ENCODE measurements around the gene PARVB.
"Not testable (repeated sequence)": the region's sequence is repeated elsewhere in the genome, so short reads cannot be mapped to it uniquely, and the experiment has no call there.

PARVB gene

GRCh38 chr22:43998679-43999264 lies 25.3 kb upstream of the PARVB start:
- no peak for DNase-seq

- DNase-seq: no peak
Observed at GRCh38 chr22:43999378-43999777, 24.7 kb upstream of the PARVB start.

GRCh38 chr22:44000123-44000522 lies 24.0 kb upstream of the PARVB start:
- DNase-seq: no peak

DNA sequence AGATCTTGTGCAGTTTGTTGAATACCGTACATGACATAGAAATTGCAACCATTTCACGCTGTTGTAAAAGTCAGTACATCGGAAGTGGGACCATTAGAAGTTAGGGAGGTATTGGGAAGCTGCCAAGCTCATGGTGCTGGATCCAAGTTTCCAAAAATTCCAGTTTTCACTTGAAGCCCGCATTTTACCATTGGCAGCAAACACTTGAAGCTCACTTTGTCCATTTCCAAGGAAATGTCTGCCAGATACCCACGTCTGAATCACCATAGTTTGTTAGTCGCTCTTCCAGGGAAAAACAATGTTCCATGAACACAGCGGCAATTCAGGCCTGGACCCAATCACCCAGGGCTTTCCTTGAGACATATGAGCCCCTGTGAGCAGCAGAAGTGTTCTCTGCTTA lies 22.6 kb upstream of the PARVB start:
- no peak for DNase-seq

DNA sequence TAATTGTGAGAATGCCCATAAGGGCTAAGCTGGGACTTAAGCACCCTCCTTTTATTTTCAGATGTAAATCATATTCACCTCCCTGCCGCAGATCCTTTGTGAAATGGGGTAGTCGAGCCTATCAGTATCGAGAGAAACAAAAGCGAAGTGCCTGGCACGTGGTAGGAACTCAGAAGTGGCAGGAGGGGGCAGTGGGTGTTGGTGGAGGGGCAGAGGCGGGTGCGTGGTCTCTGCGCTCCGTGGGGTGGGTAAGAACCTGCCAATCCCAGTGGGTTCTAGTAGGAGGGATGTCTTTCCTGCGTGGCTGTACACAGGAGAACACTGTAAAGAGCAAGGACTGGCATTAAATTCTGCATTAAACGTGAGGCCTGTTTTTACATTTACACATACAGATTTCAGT lies 21.8 kb upstream of the PARVB start:
- no peak for DNase-seq

GRCh38 chr22:44002997-44003396 lies 21.1 kb upstream of the PARVB start:
- DNase-seq: no peak

GRCh38 chr22:44003405-44004103 lies 20.5 kb upstream of the PARVB start:
- DNase-seq: no peak

DNA sequence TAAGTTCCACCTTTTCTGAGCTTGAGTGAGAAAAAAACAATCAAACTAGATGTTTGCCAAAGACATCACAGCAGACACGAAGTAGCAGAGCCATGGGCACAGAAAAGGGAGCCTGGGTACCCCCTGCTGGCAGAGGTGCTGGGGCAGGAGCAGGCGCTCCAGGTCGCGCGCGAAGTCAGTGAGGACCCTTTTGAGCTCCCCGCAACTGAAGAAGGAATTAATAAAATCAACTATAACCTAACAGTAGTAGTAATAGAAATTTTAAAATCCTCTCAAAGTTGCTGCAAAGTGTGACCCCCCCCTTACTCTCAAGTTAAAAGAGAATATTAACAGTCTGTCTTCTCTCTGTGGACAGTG lies 20.0 kb upstream of the PARVB start:
- no peak for DNase-seq

GRCh38 chr22:44005524-44005923 lies 18.6 kb upstream of the PARVB start:
- no peak for DNase-seq

DNA sequence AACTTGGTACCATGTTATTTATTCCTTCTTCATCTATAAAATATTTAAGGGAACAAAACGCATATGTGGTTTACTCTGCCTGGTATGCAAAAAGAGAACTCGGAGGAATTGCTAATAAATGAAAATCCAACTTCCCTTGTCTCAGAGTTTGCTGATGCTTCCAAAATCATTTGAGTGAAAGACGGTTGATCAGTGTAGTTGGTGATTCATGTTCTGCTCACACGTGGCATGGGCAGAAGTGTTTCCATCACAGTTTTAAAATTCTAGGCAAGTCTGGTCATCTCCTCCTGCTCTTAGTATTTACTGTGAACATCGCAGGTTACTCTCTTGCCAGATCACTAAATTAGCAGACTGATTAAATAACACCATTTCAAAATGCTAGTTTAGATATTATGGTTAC lies 11.9 kb upstream of the PARVB start:
- DNase-seq: no peak

DNA sequence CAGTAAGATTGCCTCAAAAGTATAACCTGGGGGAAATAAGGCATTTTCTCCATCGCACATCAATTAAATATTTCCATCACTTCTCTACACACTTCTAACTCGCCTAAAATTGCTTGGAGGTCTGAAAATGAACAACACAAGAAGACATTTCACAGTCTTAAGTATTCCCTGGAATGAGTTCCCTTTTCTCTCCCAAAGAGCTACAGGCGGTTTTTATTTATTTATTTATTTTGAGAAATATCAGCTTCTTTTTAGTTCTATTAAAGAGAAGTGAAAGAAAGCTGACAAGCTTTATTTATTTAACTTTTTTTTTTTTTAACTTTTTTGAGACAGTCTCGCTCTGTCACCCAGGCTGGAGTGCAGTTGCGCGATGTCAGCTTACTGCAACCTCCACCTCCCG lies 11.5 kb upstream of the PARVB start:
- DNase-seq: no peak

- DNase-seq: no peak
Observed at GRCh38 chr22:44014241-44014640, 9.9 kb upstream of the PARVB start.

GRCh38 chr22:44016586-44016985 lies 7.5 kb upstream of the PARVB start:
- not testable (repeated sequence) for DNase-seq

DNA sequence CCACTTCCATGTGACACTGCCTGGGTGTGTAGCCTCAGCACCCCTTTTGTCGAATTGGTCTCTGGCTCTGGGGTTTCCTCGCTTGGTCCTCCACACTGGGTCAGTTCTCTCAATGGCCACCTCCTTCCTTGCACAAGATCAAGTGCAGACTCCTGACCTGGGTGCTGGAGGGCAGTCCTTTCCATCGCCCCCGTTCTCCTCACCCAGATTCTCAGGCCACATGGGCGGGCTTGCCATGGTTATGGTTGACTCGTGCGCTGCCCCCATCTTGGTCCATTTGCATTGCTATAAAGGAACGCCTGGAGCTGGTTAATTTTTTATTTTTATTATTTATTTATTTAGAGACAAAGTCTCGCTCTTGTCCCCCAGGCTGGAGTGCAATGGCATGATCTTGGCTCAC lies 5.5 kb upstream of the PARVB start:
- DNase-seq: no peak

DNA sequence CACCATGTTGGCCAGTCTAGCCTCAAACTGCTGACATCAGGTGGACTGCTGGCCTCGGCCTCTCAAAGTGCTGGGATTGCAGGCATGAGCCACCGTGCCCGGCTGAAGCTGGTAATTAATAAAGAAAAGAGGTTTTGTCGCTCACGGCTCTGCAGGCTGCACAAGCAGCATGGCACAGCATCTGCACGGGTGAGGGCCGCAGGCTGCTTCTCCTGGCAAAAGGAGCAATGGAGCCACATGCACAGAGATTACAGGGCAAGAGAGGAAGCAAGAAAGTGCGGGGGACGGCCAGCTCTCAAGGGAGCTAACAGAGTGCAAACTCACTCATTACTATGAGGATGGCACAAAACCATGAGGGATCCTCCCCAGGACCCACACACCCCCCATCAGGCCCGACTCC lies 4.7 kb upstream of the PARVB start:
- DNase-seq: no peak

DNA sequence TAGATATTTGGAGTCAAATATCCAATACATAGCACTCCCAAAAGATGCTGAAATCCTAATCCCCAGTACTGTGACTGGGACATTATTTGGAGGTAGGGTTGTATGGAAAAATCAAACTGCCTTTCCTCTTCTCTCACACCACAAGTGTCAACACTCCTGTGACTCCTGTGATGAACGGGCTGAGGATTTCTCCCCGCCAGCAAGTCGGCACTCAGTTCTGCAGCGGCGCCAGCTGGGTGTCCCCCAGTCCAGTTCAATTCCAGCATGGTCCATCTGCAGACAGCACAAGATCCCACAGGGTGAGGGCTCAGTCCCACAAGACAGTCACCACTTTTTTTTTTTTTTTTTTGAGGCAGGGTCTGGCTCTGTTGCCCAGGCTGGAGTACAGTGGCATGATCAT lies 4.3 kb upstream of the PARVB start:
- no peak for DNase-seq

DNA sequence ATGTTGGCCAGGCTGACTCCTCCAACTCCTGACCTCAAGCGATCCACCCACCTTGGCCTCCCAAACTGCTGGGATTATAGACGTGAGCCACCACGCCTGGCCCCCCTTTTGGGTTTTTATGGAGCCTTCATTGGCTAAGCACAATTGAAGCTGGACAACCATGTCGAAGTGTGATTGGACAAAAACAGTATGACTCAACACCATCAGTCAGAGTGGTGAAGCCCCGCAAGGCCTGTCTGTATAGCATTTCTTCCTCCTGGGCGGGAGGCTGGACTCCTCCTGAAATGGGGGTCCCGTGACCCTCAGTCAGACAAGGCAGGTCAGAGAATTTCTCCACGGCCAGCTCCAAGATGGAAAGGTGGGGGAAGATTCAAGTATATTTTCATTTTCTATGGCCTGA lies 3.1 kb upstream of the PARVB start:
- no peak for DNase-seq

GRCh38 chr22:44023404-44024287 lies 456 bp upstream of the PARVB start:
- DNase-seq: no peak

GRCh38 chr22:44025171-44026065 lies 1.3 kb downstream of the PARVB start:
- no peak for DNase-seq

- DNase-seq: no peak
Observed at GRCh38 chr22:44026066-44026629, 2.0 kb downstream of the PARVB start.

DNA sequence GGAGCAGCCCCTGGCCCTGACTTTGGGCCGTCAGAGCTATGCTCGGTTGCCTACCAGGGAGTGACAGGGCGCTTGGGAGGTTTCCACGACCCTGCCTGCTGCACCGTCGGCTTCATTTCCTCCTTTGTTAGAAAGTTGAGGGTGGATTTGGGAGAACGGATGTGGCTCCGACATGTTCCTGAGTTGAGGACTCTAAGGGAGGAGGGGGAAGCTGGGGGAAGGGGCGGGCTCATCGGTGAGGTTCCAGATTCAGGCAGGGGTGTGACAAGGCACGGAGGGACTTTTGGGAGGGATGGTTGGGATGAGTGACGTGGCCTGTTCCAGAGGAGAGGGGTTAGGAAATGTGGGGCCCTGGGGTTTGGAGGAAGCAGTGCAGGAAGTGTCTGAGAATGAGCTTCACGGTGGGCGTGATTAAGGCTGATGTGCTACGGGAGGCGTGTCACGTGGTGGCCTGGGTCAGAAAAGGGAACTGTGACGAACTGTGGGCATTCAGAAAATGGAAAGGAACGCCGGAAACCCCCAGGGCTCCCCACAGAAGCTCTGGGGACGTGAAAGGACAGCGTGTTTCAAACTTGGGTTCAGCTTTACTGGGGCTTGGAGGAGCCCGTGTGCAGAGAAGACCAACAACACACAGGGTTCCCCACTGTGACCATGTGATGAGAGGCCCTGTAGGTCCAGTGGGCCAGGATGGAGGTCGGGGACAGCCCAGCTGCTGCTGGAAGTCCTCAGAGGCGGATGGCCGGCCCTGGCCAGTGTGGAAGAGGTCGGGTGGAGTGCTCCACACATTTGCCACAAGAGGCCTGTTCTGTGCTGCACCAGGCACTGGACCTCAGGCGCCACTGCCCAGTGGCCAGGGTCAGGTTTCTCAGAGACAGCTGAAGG lies 2.8 kb downstream of the PARVB start:
- DNase-seq: no peak

GRCh38 chr22:44028091-44028490 lies 4.0 kb downstream of the PARVB start:
- no peak for DNase-seq

Measured in NCI-H774 (cell line).